ENCODE results near the gene ZNF536.

ZNF536 gene

GRCh38 chr19:30423481-30423880 lies 51.3 kb downstream of the ZNF536 start:
- no peak overlapping the region for H3K4me3 ChIP-seq (ENCODE audit: control insufficient read depth, low read depth, low read length)
- no peak for DNase-seq (ENCODE audit: low read depth)
- no peak for TF ChIP-seq CTCF (IDR thresholded peaks at IDR 0.05; ENCODE audit: control insufficient read depth, insufficient read depth, low read depth, low read length, missing control alignments)

- H3K4me3 ChIP-seq (ENCODE audit: control insufficient read depth, low read depth, low read length), result no peak overlapping the region
- DNase-seq (ENCODE audit: low read depth), result no peak
- TF ChIP-seq CTCF (IDR thresholded peaks at IDR 0.05; ENCODE audit: control insufficient read depth, insufficient read depth, low read depth, low read length, missing control alignments), result no peak
Measured at GRCh38 chr19:30425885-30426838, 54.0 kb downstream of the ZNF536 start.

DNA sequence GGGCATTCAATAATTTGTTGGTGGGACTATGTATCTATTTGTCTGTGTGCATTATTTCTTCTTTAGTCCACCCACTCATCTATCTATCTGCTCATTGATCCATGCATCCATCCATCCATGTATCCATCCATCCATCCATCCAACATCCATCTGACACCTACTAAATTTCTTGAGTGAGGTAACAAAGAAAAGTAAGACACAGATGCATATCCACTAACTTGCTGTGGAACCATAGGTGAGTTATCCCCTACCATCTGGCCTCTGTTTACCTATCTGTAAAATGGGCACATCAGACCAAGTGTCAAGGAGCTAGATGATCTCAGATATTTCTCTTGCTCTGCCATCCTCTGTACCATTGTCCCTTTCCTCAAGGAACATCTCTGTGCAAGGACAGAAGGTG lies 54.7 kb downstream of the ZNF536 start:
- no peak for TF ChIP-seq CTCF (IDR thresholded peaks at IDR 0.05; ENCODE audit: control insufficient read depth, insufficient read depth, low read depth, low read length, missing control alignments)

DNA sequence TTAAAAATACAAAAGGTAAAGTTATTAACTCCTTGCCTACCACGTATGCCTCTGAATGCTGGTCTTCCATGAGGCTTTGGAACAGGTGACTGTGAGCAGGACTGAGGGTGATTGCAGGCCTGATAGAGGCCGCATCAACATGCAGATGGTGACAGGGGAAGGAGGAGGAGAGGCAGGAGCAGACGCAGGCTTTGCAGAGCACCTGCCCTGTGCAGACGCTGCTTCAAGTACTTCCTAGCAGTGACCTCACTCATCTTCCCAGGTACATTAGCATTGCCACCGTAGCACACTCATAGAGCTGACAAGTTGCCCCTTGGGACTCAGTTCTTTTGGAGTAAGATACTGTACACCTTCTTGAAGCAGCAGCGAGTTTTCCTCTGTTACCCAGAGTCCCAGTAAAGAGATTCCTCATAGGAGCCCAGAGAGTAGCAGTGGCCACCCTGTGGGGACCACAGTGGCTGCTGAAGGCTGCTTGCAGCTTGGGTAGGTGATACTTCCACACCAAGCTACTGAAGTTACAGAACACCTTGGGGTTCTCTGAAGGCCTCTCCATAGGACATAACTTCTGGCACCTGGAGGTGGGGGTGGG lies 56.0 kb downstream of the ZNF536 start:
- no peak for DNase-seq (ENCODE audit: low read depth)
- no peak for TF ChIP-seq CTCF (IDR thresholded peaks at IDR 0.05; ENCODE audit: control insufficient read depth, insufficient read depth, low read depth, low read length, missing control alignments)
- H3K4me3 ChIP-seq (ENCODE audit: control insufficient read depth, low read depth, low read length), result no peak overlapping the region

More for the DNA sequence above, 54.7 kb downstream of the ZNF536 start:
- H3K4me3 ChIP-seq (ENCODE audit: control insufficient read depth, low read depth, low read length), result no peak overlapping the region
- no peak for DNase-seq (ENCODE audit: low read depth)

- H3K4me3 ChIP-seq (ENCODE audit: control insufficient read depth, low read depth, low read length), result no peak overlapping the region
- TF ChIP-seq CTCF (IDR thresholded peaks at IDR 0.05; ENCODE audit: control insufficient read depth, insufficient read depth, low read depth, low read length, missing control alignments), result no peak
- DNase-seq (ENCODE audit: low read depth), result no peak
Measured at GRCh38 chr19:30428844-30429243, 56.7 kb downstream of the ZNF536 start.

DNA sequence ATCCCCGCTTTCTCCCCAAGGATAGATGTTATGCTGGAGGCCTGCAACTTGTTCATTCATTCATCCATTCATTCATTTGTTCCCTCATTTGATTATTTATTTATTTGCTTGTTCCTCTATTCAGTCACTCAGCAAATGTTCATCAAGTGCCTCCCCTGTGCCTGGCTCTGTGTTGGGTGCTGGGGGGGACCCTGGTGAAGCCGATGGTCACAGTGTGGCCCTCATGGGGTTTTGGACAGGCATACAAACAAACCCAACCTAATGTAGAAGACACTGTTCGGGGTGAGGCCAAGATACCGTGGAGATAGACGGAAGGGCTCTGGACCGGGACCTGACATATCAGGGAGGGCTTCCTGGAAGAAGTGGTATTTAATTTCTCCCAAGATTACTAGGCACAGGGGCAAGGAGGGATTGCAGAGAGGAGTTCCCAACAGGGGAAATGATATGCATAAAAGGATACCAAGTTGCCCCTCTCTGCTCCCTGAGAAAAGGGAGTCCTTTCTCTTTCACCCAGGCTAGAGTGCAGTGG lies 58.1 kb downstream of the ZNF536 start:
- no peak overlapping the region for H3K4me3 ChIP-seq (ENCODE audit: control insufficient read depth, low read depth, low read length)
- no peak for TF ChIP-seq CTCF (IDR thresholded peaks at IDR 0.05; ENCODE audit: control insufficient read depth, insufficient read depth, low read depth, low read length, missing control alignments)
- no peak for DNase-seq (ENCODE audit: low read depth)
